Measurements from ENCODE around the gene MT3.

The MT3 gene

GRCh38 chr16:56591377-56592060 lies 2.2 kb downstream of the MT3 start:
- no peak for DNase-seq (ENCODE audit: extremely low spot score)
- POLR2A ChIA-PET, result no interaction called here
- CTCF ChIA-PET, result interaction anchor here (0.7 to 2.0 kb wide), 9 partner anchors 9 to 110 kb away, joined by 3 to 18 read pairs (median 4); no protein-coding TSS in a partner anchor
- TF ChIP-seq CTCF (IDR thresholded peaks at IDR 0.05; ENCODE audit: control extremely low read depth, extremely low read depth, low read depth, missing control alignments), result no peak

GRCh38 chr16:56593573-56594291 lies 4.4 kb downstream of the MT3 start:
- DNase-seq (ENCODE audit: extremely low spot score), result no peak
- ChIA-PET CTCF (interaction anchor here (1.3 kb wide), 1 partner anchor 17 kb away, joined by 6 read pairs; no protein-coding TSS in a partner anchor), POLR2A (no interaction called here)
- no peak for TF ChIP-seq CTCF (IDR thresholded peaks at IDR 0.05; ENCODE audit: control extremely low read depth, extremely low read depth, low read depth, missing control alignments)

GRCh38 chr16:56594292-56594619 lies 4.9 kb downstream of the MT3 start:
- no peak for TF ChIP-seq CTCF (IDR thresholded peaks at IDR 0.05; ENCODE audit: control extremely low read depth, extremely low read depth, low read depth, missing control alignments)
- ChIA-PET POLR2A (no interaction called here), CTCF (interaction anchor here (1.3 kb wide), 1 partner anchor 17 kb away, joined by 6 read pairs; no protein-coding TSS in a partner anchor)
- no peak for DNase-seq (ENCODE audit: extremely low spot score)

GRCh38 chr16:56600398-56600999 lies 11.2 kb downstream of the MT3 start:
- ChIA-PET CTCF (interaction anchor here (1.0 to 4.4 kb wide), 15 partner anchors 9 to 153 kb away, joined by 3 to 28 read pairs (median 4); partner anchors contain the start of gene MT1E), POLR2A (interaction anchor here (0.5 kb wide), 1 partner anchor 304 kb away, joined by 6 read pairs; no protein-coding TSS in a partner anchor)
- DNase-seq (ENCODE audit: extremely low spot score), result peak; percentile 57
- TF ChIP-seq CTCF (IDR thresholded peaks at IDR 0.05; ENCODE audit: control extremely low read depth, extremely low read depth, low read depth, missing control alignments), result peak; percentile 63

- ChIA-PET CTCF (interaction anchor here (1.0 to 4.4 kb wide), 14 partner anchors 9 to 154 kb away, joined by 3 to 28 read pairs (median 4); partner anchors contain the start of gene MT1E), POLR2A (no interaction called here)
- no peak for DNase-seq (ENCODE audit: extremely low spot score)
- no peak for TF ChIP-seq CTCF (IDR thresholded peaks at IDR 0.05; ENCODE audit: control extremely low read depth, extremely low read depth, low read depth, missing control alignments)
Observed at GRCh38 chr16:56601325-56601724, 12.0 kb downstream of the MT3 start.

GRCh38 chr16:56603589-56603988 lies 14.3 kb downstream of the MT3 start:
- POLR2A ChIA-PET, result no interaction called here
- peak; percentile 27 for TF ChIP-seq CTCF (IDR thresholded peaks at IDR 0.05; ENCODE audit: control extremely low read depth, extremely low read depth, low read depth, missing control alignments)
- CTCF ChIA-PET, result interaction anchor here (0.6 to 4.4 kb wide), 8 partner anchors 10 to 143 kb away, joined by 3 to 35 read pairs (median 3); no protein-coding TSS in a partner anchor
- DNase-seq (ENCODE audit: extremely low spot score), result no peak

All from GM10248 (cell line).